Measurements from ENCODE around the gene TTC39B.

DNA sequence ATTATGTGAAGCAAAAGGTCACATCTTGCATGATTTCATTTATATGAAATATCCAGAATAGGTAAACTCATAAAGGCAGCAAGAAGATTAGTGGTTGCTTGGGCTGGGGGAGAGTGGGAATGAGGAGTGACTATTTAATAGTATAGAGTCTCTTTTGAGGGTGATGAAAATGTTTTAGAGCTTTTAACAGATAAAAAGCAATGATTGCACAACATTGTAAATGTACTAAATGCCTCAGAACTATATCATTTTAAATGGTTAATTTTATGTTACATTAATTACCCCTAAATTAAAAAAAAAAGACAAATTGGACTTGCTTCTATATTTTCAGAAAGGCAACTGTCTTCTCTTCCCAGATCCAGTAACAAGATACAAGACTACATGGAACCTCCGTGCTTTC lies 21.9 kb upstream of the TTC39B start:
- TF ChIP-seq, protein P1, sequence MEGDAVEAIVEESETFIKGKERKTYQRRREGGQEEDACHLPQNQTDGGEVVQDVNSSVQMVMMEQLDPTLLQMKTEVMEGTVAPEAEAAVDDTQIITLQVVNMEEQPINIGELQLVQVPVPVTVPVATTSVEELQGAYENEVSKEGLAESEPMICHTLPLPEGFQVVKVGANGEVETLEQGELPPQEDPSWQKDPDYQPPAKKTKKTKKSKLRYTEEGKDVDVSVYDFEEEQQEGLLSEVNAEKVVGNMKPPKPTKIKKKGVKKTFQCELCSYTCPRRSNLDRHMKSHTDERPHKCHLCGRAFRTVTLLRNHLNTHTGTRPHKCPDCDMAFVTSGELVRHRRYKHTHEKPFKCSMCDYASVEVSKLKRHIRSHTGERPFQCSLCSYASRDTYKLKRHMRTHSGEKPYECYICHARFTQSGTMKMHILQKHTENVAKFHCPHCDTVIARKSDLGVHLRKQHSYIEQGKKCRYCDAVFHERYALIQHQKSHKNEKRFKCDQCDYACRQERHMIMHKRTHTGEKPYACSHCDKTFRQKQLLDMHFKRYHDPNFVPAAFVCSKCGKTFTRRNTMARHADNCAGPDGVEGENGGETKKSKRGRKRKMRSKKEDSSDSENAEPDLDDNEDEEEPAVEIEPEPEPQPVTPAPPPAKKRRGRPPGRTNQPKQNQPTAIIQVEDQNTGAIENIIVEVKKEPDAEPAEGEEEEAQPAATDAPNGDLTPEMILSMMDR (IDR thresholded peaks at IDR 0.05; ENCODE audit: low read length), result no peak
- TF ChIP-seq EZH2 (IDR thresholded peaks at IDR 0.05; ENCODE audit: borderline replicate concordance, low read length), result no peak

Data from OCI-LY1 (cell line).